CD14-positive monocyte (primary cell): ENCODE measurements around the gene SEMA3A. TPM values are rescaled to one million over a fixed set of nuclear protein-coding genes. Genes with fewer than 3 reads are reported as not detected.

Experiments used
- DNase-seq, 3 donors: peaks; one replicate each; pipeline ENCODE4 v3.0.0-alpha.2; 2011 to 2022
- H2AFZ ChIP-seq: 2 replicates; pipeline ENCODE4 v1.6.0; 2012; ENCODE audit warnings: mild to moderate bottlenecking, low read depth, low read length, inconsistent platforms; ENCODE audit not compliant: insufficient read depth, poor library complexity, severe bottlenecking
- H3K27ac ChIP-seq, 2 donors: 1 replicate in 1 of 2; 2 replicates in 1 of 2; pipeline ENCODE4 v1.5.1; 2012 to 2013; ENCODE audit warnings: low read length in 2 of 2, control low read depth in 1 of 2, inconsistent platforms in 1 of 2, low read depth in 1 of 2, mild to moderate bottlenecking in 1 of 2
- H3K27me3 ChIP-seq, 2 donors: one replicate each; pipeline versions ENCODE4 v1.6.0 to v1.6.1; 2011 to 2013; ENCODE audit warnings: low read length in 2 of 2; ENCODE audit not compliant: control insufficient read depth in 2 of 2, insufficient read depth in 2 of 2
- H3K36me3 ChIP-seq, 2 donors: replicated peaks in 1 of 2; 1 replicate in 1 of 2; 2 replicates in 1 of 2; pipeline versions ENCODE4 v1.5.1 to v1.6.1; 2012 to 2013; ENCODE audit warnings: low read length in 2 of 2, control low read depth in 1 of 2, inconsistent platforms in 1 of 2, mild to moderate bottlenecking in 1 of 2; ENCODE audit not compliant: insufficient read depth in 2 of 2, control insufficient read depth in 1 of 2
- H3K4me1 ChIP-seq, 2 donors: 1 replicate in 1 of 2; 2 replicates in 1 of 2; pipeline versions ENCODE4 v1.5.1 to v1.6.1; 2012 to 2013; ENCODE audit warnings: low read length in 2 of 2, control low read depth in 1 of 2, inconsistent platforms in 1 of 2, mild to moderate bottlenecking in 1 of 2, moderate library complexity in 1 of 2; ENCODE audit not compliant: insufficient read depth in 2 of 2, control insufficient read depth in 1 of 2
- H3K4me2 ChIP-seq: replicated peaks from 2 replicates; pipeline ENCODE3; 2012; ENCODE audit warnings: low read length, moderate library complexity, mild to moderate bottlenecking; ENCODE audit not compliant: poor library complexity, severe bottlenecking; ENCODE audit errors: extremely low read depth
- H3K4me3 ChIP-seq, 3 experiments: fragments of 200-600 bp in 1 of 3; sonication (generic) in 1 of 3; replicated peaks in 1 of 3; 1 replicate in 2 of 3; 2 replicates in 1 of 3; pipeline ENCODE4 v1.5.1; 2011 to 2013; ENCODE audit warnings: low read length in 3 of 3, mild to moderate bottlenecking in 3 of 3, control low read depth in 2 of 3, low read depth in 2 of 3, inconsistent platforms in 1 of 3, moderate library complexity in 1 of 3
- H3K79me2 ChIP-seq: 2 replicates; pipeline ENCODE4 v1.6.0; 2012; ENCODE audit warnings: mild to moderate bottlenecking, control low read depth, inconsistent platforms, low read length, moderate library complexity; ENCODE audit not compliant: insufficient read depth
- H3K9ac ChIP-seq: 2 replicates; pipeline ENCODE4 v1.6.0; 2017; ENCODE audit warnings: low read length, mild to moderate bottlenecking; ENCODE audit not compliant: insufficient read depth, poor library complexity, severe bottlenecking
- H3K9me3 ChIP-seq, 2 donors: replicated peaks in 1 of 2; 1 replicate in 1 of 2; 2 replicates in 1 of 2; pipeline versions ENCODE4 v1.5.1 to v1.6.1; 2012 to 2013; ENCODE audit warnings: low read length in 2 of 2, control low read depth in 1 of 2; ENCODE audit not compliant: control insufficient read depth in 1 of 2, insufficient read depth in 1 of 2
- H4K20me1 ChIP-seq: 2 replicates; pipeline ENCODE4 v1.6.0; 2012; ENCODE audit warnings: mild to moderate bottlenecking, low read length, control low read depth, moderate library complexity; ENCODE audit not compliant: insufficient read depth
- H3K27ac Mint-ChIP-seq, 7 donors: one replicate each; pipeline ENCODE4 v1.8.0; 2020; ENCODE audit warnings: mild to moderate bottlenecking in 7 of 7, mixed read lengths in 7 of 7, moderate library complexity in 6 of 7, inconsistent platforms in 2 of 7
- H3K27me3 Mint-ChIP-seq, 3 donors: one replicate each; pipeline ENCODE4 v1.8.0; 2021 to 2022; ENCODE audit warnings: low read depth in 3 of 3, mild to moderate bottlenecking in 3 of 3, mixed read lengths in 3 of 3, moderate library complexity in 3 of 3, inconsistent platforms in 1 of 3
- H3K36me3 Mint-ChIP-seq, 2 donors: one replicate each; pipeline ENCODE4 v1.8.0; 2020; ENCODE audit warnings: mixed read lengths in 2 of 2, inconsistent platforms in 1 of 2, mild to moderate bottlenecking in 1 of 2
- H3K4me1 Mint-ChIP-seq: one replicate; pipeline ENCODE4 v1.8.0; 2020; ENCODE audit warnings: mild to moderate bottlenecking, mixed read lengths
- H3K4me3 Mint-ChIP-seq, 2 donors: one replicate each; pipeline ENCODE4 v1.8.0; 2020; ENCODE audit warnings: mild to moderate bottlenecking in 2 of 2, mixed read lengths in 2 of 2, moderate library complexity in 1 of 2
- H3K9me3 Mint-ChIP-seq, 7 donors: one replicate each; pipeline ENCODE4 v1.8.0; 2020 to 2022; ENCODE audit warnings: mixed read lengths in 7 of 7, mild to moderate bottlenecking in 6 of 7, moderate library complexity in 6 of 7, inconsistent platforms in 2 of 7
- CTCF ChIP-seq: fragments of 200-600 bp; IDR thresholded peaks from one replicate; pipeline ENCODE4 v1.8.0; 2022; ENCODE audit warnings: antibody characterized with exemption, mild to moderate bottlenecking
- WGBS: methylation state at CpG from one replicate; pipeline ENCODE4 v1.1.5; 2013; ENCODE audit warnings: missing lambda C conversion rate; ENCODE audit not compliant: insufficient coverage; 5-methylcytosine and 5-hydroxymethylcytosine counted together
- intact Hi-C, 2 donors: fragments of 100-400 bp; cut with micrococcal nuclease; formaldehyde crosslinking; loops; one replicate each; pipeline versions ENCODE4 v1.15.0 to v1.15.1; 2023
- polyA plus RNA-seq, 3 donors: library from polyadenylated mRNA; depleted of rRNA in 1 of 3; unstranded in 2 of 3; stranded (reverse) in 1 of 3; fragments of 300-500 nt in 2 of 3; fragments of >200 nt in 1 of 3; fragmentation: Illumina TruSeq in 2 of 3; gene quantifications; 1 replicate in 2 of 3; 2 replicates in 1 of 3; pipeline ENCODE4 v1.2.3, GENCODE V29; 2012 to 2021

Gene SEMA3A
- polyA plus RNA-seq, 3 donors, result 0.03 TPM; not detected in 2

- H3K27me3 ChIP-seq, result no peaks in the 10 kb centered on the region
- no peaks in the 10 kb centered on the region for H3K36me3 ChIP-seq
- H3K4me1 ChIP-seq, result no peaks in the 10 kb centered on the region
- H3K4me3 ChIP-seq, result no peak overlapping the region
- WGBS, result 70% methylated on average over 1 of the region's 3 CpGs
- no peak overlapping the region for H3K4me3 Mint-ChIP-seq
- H3K36me3 Mint-ChIP-seq, result no peaks in the 10 kb centered on the region
- H4K20me1 ChIP-seq, result no peaks in the 10 kb centered on the region
- H3K79me2 ChIP-seq, result no peaks in the 10 kb centered on the region
- no peak for DNase-seq
- peaks cover 0 to 2% (median 0%) of the 10 kb centered on the region in 7 donors for H3K9me3 Mint-ChIP-seq
- H2AFZ ChIP-seq, result no peak overlapping the region
- H3K4me2 ChIP-seq, result no peak overlapping the region
- no peak overlapping the region for H3K27ac ChIP-seq
- intact Hi-C loops, result no loop called here
- H3K9me3 ChIP-seq, result no peaks in the 10 kb centered on the region
- no peak overlapping the region for H3K27ac Mint-ChIP-seq
- no peak overlapping the region for H3K9ac ChIP-seq
- TF ChIP-seq CTCF, result no peak
- no peaks in the 10 kb centered on the region for H3K27me3 Mint-ChIP-seq
- H3K4me1 Mint-ChIP-seq, result no peaks in the 10 kb centered on the region
These were observed 10.1 kb upstream of the SEMA3A start for GRCh38 chr7:84204655-84205054.

GRCh38 chr7:84202855-84203254, 8.3 kb upstream of the SEMA3A start:
- Mint-ChIP-seq H3K36me3 (no peaks in the 10 kb centered on the region), H3K4me3 (no peak overlapping the region), H3K4me1 (no peaks in the 10 kb centered on the region), H3K27me3 (no peaks in the 10 kb centered on the region), H3K9me3 (peaks cover 0 to 2% (median 0%) of the 10 kb centered on the region in 7 donors), H3K27ac (no peak overlapping the region)
- WGBS, result no CpG with 5 or more reads among the region's 1 CpG
- TF ChIP-seq CTCF, result no peak
- Histone ChIP-seq H4K20me1 (no peaks in the 10 kb centered on the region), H2AFZ (no peak overlapping the region), H3K27ac (no peak overlapping the region), H3K79me2 (no peaks in the 10 kb centered on the region), H3K27me3 (no peaks in the 10 kb centered on the region), H3K36me3 (no peaks in the 10 kb centered on the region), H3K4me3 (no peak overlapping the region), H3K4me1 (no peaks in the 10 kb centered on the region), H3K9me3 (no peaks in the 10 kb centered on the region), H3K9ac (no peak overlapping the region), H3K4me2 (no peak overlapping the region)
- intact Hi-C loops, result no loop called here
- DNase-seq, result no peak
